H1 (cell line): ENCODE data around the gene EMX1. TPM values are rescaled to one million over a fixed set of nuclear protein-coding genes. Genes with fewer than 3 reads are reported as not detected.

ENCODE experiments used
- CTCF ChIA-PET: fragments of 300-600 bp; sonication (Branson Sonifier 250); formaldehyde crosslinking; loops from one replicate; lab custom pipeline; 2021; ENCODE audit not compliant: partially characterized antibody; lab: Charles Lee
- POLR2A ChIA-PET: fragments of 300-600 bp; sonication (Branson Sonifier 250); formaldehyde crosslinking; loops from one replicate; lab custom pipeline; 2021; ENCODE audit warnings: inconsistent platforms; ENCODE audit not compliant: partially characterized antibody; lab: Charles Lee
- DNase-seq, 2 experiments: peaks; one replicate each; pipeline versions ENCODE4 v3.0.0 to v3.0.0-alpha.2; 2010 to 2022; ENCODE audit warnings: low spot score in 2 of 2, low read depth in 1 of 2, mixed read lengths in 1 of 2
- FAIRE-seq: peaks from 2 replicates; lab custom pipeline; 2011; peaks lifted over from hg19 to GRCh38; lab: Jason Lieb, UNC
- H2AFZ ChIP-seq: 2 replicates; pipeline ENCODE4 v1.8.1; 2012; ENCODE audit warnings: low read length, inconsistent platforms
- H2AK5ac ChIP-seq: 2 replicates; pipeline ENCODE4 v1.6.1; 2013; ENCODE audit warnings: low read depth, low read length
- H2BK120ac ChIP-seq: replicated peaks from 2 replicates; pipeline ENCODE3; 2013; ENCODE audit warnings: low read depth, low read length, inconsistent platforms
- H2BK12ac ChIP-seq: 2 replicates; pipeline ENCODE4 v1.6.1; 2013; ENCODE audit warnings: low read depth, low read length
- H2BK15ac ChIP-seq: 2 replicates; pipeline ENCODE4 v1.6.1; 2013; ENCODE audit warnings: low read length
- H2BK20ac ChIP-seq: 2 replicates; pipeline ENCODE4 v1.6.1; 2013; ENCODE audit warnings: low read length
- H2BK5ac ChIP-seq: 2 replicates; pipeline ENCODE4 v1.6.1; 2013; ENCODE audit warnings: low read depth, low read length
- H3K14ac ChIP-seq: 2 replicates; pipeline ENCODE4 v1.6.1; 2013; ENCODE audit warnings: inconsistent platforms; ENCODE audit not compliant: insufficient read length
- H3K18ac ChIP-seq: 2 replicates; pipeline ENCODE4 v1.6.1; 2013; ENCODE audit warnings: low read length; ENCODE audit errors: extremely low read depth
- H3K23ac ChIP-seq: 2 replicates; pipeline ENCODE4 v1.6.1; 2013; ENCODE audit warnings: inconsistent platforms; ENCODE audit not compliant: insufficient read length
- H3K23me2 ChIP-seq: 2 replicates; pipeline ENCODE4 v1.6.1; 2013; ENCODE audit warnings: low read depth, low read length
- H3K27ac ChIP-seq: 2 replicates; pipeline ENCODE4 v1.6.1; 2011; ENCODE audit warnings: low read depth, low read length, inconsistent platforms
- H3K27me3 ChIP-seq, 4 experiments: replicated peaks in 1 of 4; 1 replicate in 1 of 4; 2 replicates in 3 of 4; pipeline versions ENCODE4 v1.6.1 to v1.8.1; 2011 to 2013; ENCODE audit warnings: low read length in 3 of 4, mild to moderate bottlenecking in 3 of 4, inconsistent platforms in 2 of 4, mixed read lengths in 2 of 4, moderate library complexity in 1 of 4; ENCODE audit not compliant: control insufficient read depth in 3 of 4, insufficient read depth in 3 of 4; ENCODE audit errors: extremely low read depth in 1 of 4
- H3K36me3 ChIP-seq, 4 experiments: 2 replicates each; pipeline versions ENCODE4 v1.6.1 to v1.8.1; 2011 to 2013; ENCODE audit warnings: mild to moderate bottlenecking in 4 of 4, low read length in 3 of 4, moderate library complexity in 2 of 4, control low read depth in 1 of 4, inconsistent platforms in 1 of 4; ENCODE audit not compliant: insufficient read depth in 4 of 4, control insufficient read depth in 2 of 4
- H3K4ac ChIP-seq: replicated peaks from 2 replicates; pipeline ENCODE3; 2013; ENCODE audit warnings: low read length, low read depth, mixed read lengths, inconsistent platforms; ENCODE audit not compliant: insufficient read length
- H3K4me1 ChIP-seq, 4 experiments: replicated peaks in 1 of 4; 1 replicate in 1 of 4; 2 replicates in 3 of 4; pipeline versions ENCODE4 v1.6.1 to v1.8.1; 2011 to 2013; ENCODE audit warnings: low read length in 3 of 4, inconsistent platforms in 2 of 4, mixed read lengths in 1 of 4; ENCODE audit not compliant: insufficient read depth in 4 of 4, control insufficient read depth in 3 of 4
- H3K4me2 ChIP-seq, 2 experiments: 2 replicates each; pipeline versions ENCODE4 v1.6.1 to v1.8.1; 2011 to 2013; ENCODE audit warnings: low read depth in 2 of 2, low read length in 2 of 2, control low read depth in 1 of 2, inconsistent platforms in 1 of 2, mild to moderate bottlenecking in 1 of 2; ENCODE audit not compliant: insufficient read depth in 1 of 2
- H3K4me3 ChIP-seq, 4 experiments: fragments of 200-600, 300-600 bp in 1 of 4; sonication (generic), shearing (Covaris generic), sonication (Bioruptor Twin) in 1 of 4; 2 replicates each; pipeline versions ENCODE4 v1.5.1 to v1.8.1; 2011 to 2016; ENCODE audit warnings: low read length in 4 of 4, low read depth in 3 of 4, control low read depth in 2 of 4, inconsistent platforms in 2 of 4, mild to moderate bottlenecking in 2 of 4, mixed read lengths in 1 of 4, moderate library complexity in 1 of 4; ENCODE audit not compliant: insufficient read depth in 2 of 4; ENCODE audit errors: extremely low read depth in 1 of 4
- H3K56ac ChIP-seq: replicated peaks from 2 replicates; pipeline ENCODE3; 2013; ENCODE audit warnings: low read depth, mild to moderate bottlenecking, mixed read lengths, low read length, inconsistent platforms; ENCODE audit not compliant: insufficient read length
- H3K79me1 ChIP-seq: 2 replicates; pipeline ENCODE4 v1.6.1; 2013; ENCODE audit warnings: low read depth, low read length, control low read depth
- H3K79me2 ChIP-seq, 2 experiments: 2 replicates each; pipeline versions ENCODE4 v1.6.1 to v1.8.1; 2012 to 2013; ENCODE audit warnings: low read length in 2 of 2, mild to moderate bottlenecking in 2 of 2, inconsistent platforms in 1 of 2; ENCODE audit not compliant: insufficient read depth in 2 of 2, control insufficient read depth in 1 of 2
- H3K9ac ChIP-seq, 4 experiments: replicated peaks in 1 of 4; 1 replicate in 1 of 4; 2 replicates in 3 of 4; pipeline versions ENCODE4 v1.6.1 to v1.8.1; 2011 to 2013; ENCODE audit warnings: low read depth in 3 of 4, low read length in 3 of 4, control low read depth in 2 of 4, mild to moderate bottlenecking in 2 of 4, moderate library complexity in 2 of 4, inconsistent platforms in 1 of 4; ENCODE audit errors: extremely low read depth in 1 of 4
- H3K9me3 ChIP-seq, 2 experiments: 2 replicates each; pipeline versions ENCODE4 v1.6.1 to v1.8.1; 2012 to 2013; ENCODE audit warnings: mild to moderate bottlenecking in 2 of 2, moderate library complexity in 2 of 2, control low read depth in 1 of 2, inconsistent platforms in 1 of 2, low read depth in 1 of 2, low read length in 1 of 2, mixed read lengths in 1 of 2; ENCODE audit not compliant: insufficient read depth in 2 of 2
- H4K20me1 ChIP-seq, 2 experiments: replicated peaks in 1 of 2; 2 replicates each; pipeline versions ENCODE3 to v1.8.1; 2011 to 2013; ENCODE audit warnings: inconsistent platforms in 2 of 2, low read length in 2 of 2, mild to moderate bottlenecking in 1 of 2; ENCODE audit not compliant: insufficient read depth in 2 of 2, control insufficient read depth in 1 of 2
- H4K5ac ChIP-seq: 2 replicates; pipeline ENCODE4 v1.6.1; 2013; ENCODE audit warnings: low read length, low read depth, mixed read lengths, inconsistent platforms; ENCODE audit not compliant: insufficient read length
- H4K8ac ChIP-seq: 2 replicates; pipeline ENCODE4 v1.8.0; 2013; ENCODE audit warnings: mild to moderate bottlenecking, moderate library complexity, low read length, inconsistent platforms; ENCODE audit not compliant: insufficient read depth; ENCODE audit errors: extremely low read depth
- H4K91ac ChIP-seq: replicated peaks from 2 replicates; pipeline ENCODE3; 2013; ENCODE audit warnings: low read length, mixed read lengths, inconsistent platforms; ENCODE audit not compliant: insufficient read length
- GABPA ChIP-seq: IDR thresholded peaks from 2 replicates; pipeline ENCODE4 v1.6.1; 2011; ENCODE audit warnings: mild to moderate bottlenecking, low read length, moderate library complexity, borderline replicate concordance; ENCODE audit not compliant: insufficient read depth
- JUN ChIP-seq: IDR thresholded peaks from 2 replicates; pipeline ENCODE4 v1.6.1; 2011; ENCODE audit warnings: low read depth, mild to moderate bottlenecking, improper control_type of control experiment, low read length
- PHF8 ChIP-seq: fragments of 200-600 bp; sonication (generic); conservative IDR thresholded peaks from 2 replicates; pipeline ENCODE4 v1.7.1; 2012; ENCODE audit warnings: low read depth, mild to moderate bottlenecking, inconsistent platforms, low read length, moderate library complexity
- POLR2A ChIP-seq, 2 experiments: IDR thresholded peaks; 1 replicate in 1 of 2; 2 replicates in 1 of 2; pipeline ENCODE4 v1.6.1; 2011; ENCODE audit warnings: low read depth in 2 of 2, low read length in 2 of 2, mild to moderate bottlenecking in 2 of 2; ENCODE audit errors: control extremely low read depth in 1 of 2
- SIRT6 ChIP-seq: IDR thresholded peaks from one replicate; pipeline ENCODE4 v1.7.1; 2012; ENCODE audit warnings: low read length, inconsistent platforms
- SP1 ChIP-seq: IDR thresholded peaks from 2 replicates; pipeline ENCODE4 v1.6.1; 2011; ENCODE audit warnings: low read depth, low read length
- SP4 ChIP-seq: IDR thresholded peaks from 2 replicates; pipeline ENCODE4 v1.6.1; 2012; ENCODE audit warnings: low read length, inconsistent platforms
- TEAD4 ChIP-seq: IDR thresholded peaks from 2 replicates; pipeline ENCODE4 v1.6.1; 2012; ENCODE audit warnings: low read depth, low read length, inconsistent platforms, mixed read lengths
- WGBS, 2 experiments: shearing (Covaris generic) in 1 of 2; methylation state at CpG; one replicate each; pipeline versions ENCODE4 v1.1.6 to v1.1.7; 2013 to 2015; ENCODE audit warnings: low lambda C conversion rate in 2 of 2, mixed read lengths in 2 of 2, inconsistent platforms in 1 of 2, low coverage in 1 of 2, missing lambda C conversion rate in 1 of 2; ENCODE audit not compliant: insufficient replicate concordance in 2 of 2, insufficient coverage in 1 of 2, insufficient read length in 1 of 2; ENCODE audit errors: extremely low coverage in 1 of 2, missing lambda C conversion rate in 1 of 2; 5-methylcytosine and 5-hydroxymethylcytosine counted together
- polyA plus RNA-seq, 7 experiments: library from polyadenylated mRNA; depleted of rRNA in 3 of 7; stranded (reverse) in 5 of 7; unstranded in 2 of 7; fragments of >200 nt in 5 of 7; fragments of 200-250 nt in 2 of 7; gene quantifications; 1 replicate in 5 of 7; 2 replicates in 1 of 7; 4 replicates in 1 of 7; pipeline versions ENCODE4 v1.2.1 to v1.2.3, GENCODE V29; 2011 to 2013; ENCODE audit warnings: missing spikeins in 2 of 7, mixed read lengths in 2 of 7
- total RNA-seq: library from RNA; stranded (reverse); fragmentation: NEBNext Ultra II Directional; extraction: Animal tissue kit (Norgen Biotek cat#: 25700); gene quantifications from 2 replicates; pipeline ENCODE4 v1.2.1, GENCODE V29; 2021
- TF ChIP-seq, protein P1 (sequence below): IDR thresholded peaks from 2 replicates; pipeline ENCODE4 v1.6.1; 2011; ENCODE audit warnings: low read length, improper control_type of control experiment

EMX1 gene
- total and polyA plus RNA-seq, 2 of the 8 experiments (the other 6 are each of a cell fraction or from before 2014, with no cell fraction given): 2.4 to 4.9 TPM

GRCh38 chr2:72933646-72934151, 16.4 kb downstream of the EMX1 start:
- no peaks in the 10 kb centered on the region for H3K23me2 ChIP-seq
- no peaks in the 10 kb centered on the region for H3K36me3 ChIP-seq
- no peak for DNase-seq
- no peak overlapping the region for H3K9ac ChIP-seq
- no peak overlapping the region for H3K4me3 ChIP-seq
- 90% methylated on average over 12 of the region's 12 CpGs; no CpG with 5 or more reads in 1 of the 2 experiments for WGBS, 2 experiments
- 0 out of 2 replicates have a peak overlapping the region, but pooled peaks have one; percentile 34 for H2BK20ac ChIP-seq
- FAIRE-seq: no peak
- H2BK15ac ChIP-seq: no peak overlapping the region
- H3K9me3 ChIP-seq: no peaks in the 10 kb centered on the region
- H2BK5ac ChIP-seq: no peak overlapping the region
- H2BK12ac ChIP-seq: no peak overlapping the region
- no peak overlapping the region for H4K8ac ChIP-seq
- H2AFZ ChIP-seq: no peak overlapping the region
- H3K14ac ChIP-seq: no peak overlapping the region
- H4K91ac ChIP-seq: no peak overlapping the region
- H3K27me3 ChIP-seq: peaks cover under 1 to 32% (median 20%) of the 10 kb centered on the region in 4 experiments
- no peak overlapping the region for H2BK120ac ChIP-seq
- no peaks in the 10 kb centered on the region for H3K79me1 ChIP-seq
- no peak overlapping the region for H3K18ac ChIP-seq
- H4K20me1 ChIP-seq: peaks cover 0 to 2% of the 10 kb centered on the region in 2 experiments
- peaks cover 0 to 16% (median 9%) of the 10 kb centered on the region in 4 experiments; a peak in 5 of 7 replicates for H3K4me1 ChIP-seq
- POLR2A ChIA-PET: interaction anchor here (0.6 to 4.2 kb wide), 6 partner anchors 9 to 131 kb away, joined by 3 to 17 read pairs (median 4); no protein-coding TSS in a partner anchor
- no peaks in the 10 kb centered on the region for H3K79me2 ChIP-seq
- no peak overlapping the region for H3K4me2 ChIP-seq
- no peak overlapping the region for H3K4ac ChIP-seq
- no peak overlapping the region for H2AK5ac ChIP-seq
- CTCF ChIA-PET: interaction anchor here (0.9 to 25.6 kb wide), 19 partner anchors 7 to 243 kb away, joined by 3 to 490 read pairs (median 4); partner anchors contain the start of gene SPR
- no peak overlapping the region for H3K56ac ChIP-seq
- no peak overlapping the region for H3K27ac ChIP-seq
- no peak overlapping the region for H3K23ac ChIP-seq
- no peak overlapping the region for H4K5ac ChIP-seq
- TF ChIP-seq JUN (no peak), SIRT6 (no peak), PHF8 (no peak), POLR2A (IDR thresholded peaks at IDR 0.05; ENCODE audit: control extremely low read depth in 1 of 2, low read depth in 2 of 2, low read length in 2 of 2) (no peak), TEAD4 (no peak), SP4 (no peak), GABPA (no peak), SP1 (no peak)
- TF ChIP-seq, protein P1, sequence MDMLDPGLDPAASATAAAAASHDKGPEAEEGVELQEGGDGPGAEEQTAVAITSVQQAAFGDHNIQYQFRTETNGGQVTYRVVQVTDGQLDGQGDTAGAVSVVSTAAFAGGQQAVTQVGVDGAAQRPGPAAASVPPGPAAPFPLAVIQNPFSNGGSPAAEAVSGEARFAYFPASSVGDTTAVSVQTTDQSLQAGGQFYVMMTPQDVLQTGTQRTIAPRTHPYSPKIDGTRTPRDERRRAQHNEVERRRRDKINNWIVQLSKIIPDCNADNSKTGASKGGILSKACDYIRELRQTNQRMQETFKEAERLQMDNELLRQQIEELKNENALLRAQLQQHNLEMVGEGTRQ: no peak
